Activated naive CD4-positive, alpha-beta T cell treated with anti-CD3 and anti-CD28 coated beads, Interleukin-2, amount 50 U/mL, for 72 hours (primary cell): ENCODE results near the gene SYK. TPM values are rescaled to one million over a fixed set of nuclear protein-coding genes. Genes with fewer than 3 reads are reported as not detected.

ENCODE experiments used
- total RNA-seq, 2 donors: library from RNA; stranded (reverse); gene quantifications; one replicate each; pipeline ENCODE4 v1.2.3, GENCODE V29; 2022

The SYK gene
- total RNA-seq, 2 donors from 2014 or later, result 0.16 to 0.29 TPM

Other genes starting within 250 kb of the SYK start
- gene DIRAS2, start 159.0 kb upstream of the SYK start, total RNA-seq, result not detected